Endometrial microvascular endothelial cells (primary cell): ENCODE measurements around the gene NPTX1. TPM values are rescaled to one million over a fixed set of nuclear protein-coding genes. Genes with fewer than 3 reads are reported as not detected.

Source experiments
- in situ Hi-C: cut with HindIII; loops from 2 replicates; pipeline ENCODE4 v1.10.0; 2017; ENCODE audit warnings: low sequenced_read_pairs, low pct_unique_long_range_greater_than_20kb; ENCODE audit errors: inconsistent ontology term
- total RNA-seq: library from RNA; depleted of rRNA; stranded (reverse); fragments of >200 nt; gene quantifications from one replicate; pipeline ENCODE4 v1.2.3, GENCODE V29; 2015; ENCODE audit errors: inconsistent ontology term

The NPTX1 gene
- total RNA-seq, 1 donor from 2014 or later = 0.09 TPM

DNA sequence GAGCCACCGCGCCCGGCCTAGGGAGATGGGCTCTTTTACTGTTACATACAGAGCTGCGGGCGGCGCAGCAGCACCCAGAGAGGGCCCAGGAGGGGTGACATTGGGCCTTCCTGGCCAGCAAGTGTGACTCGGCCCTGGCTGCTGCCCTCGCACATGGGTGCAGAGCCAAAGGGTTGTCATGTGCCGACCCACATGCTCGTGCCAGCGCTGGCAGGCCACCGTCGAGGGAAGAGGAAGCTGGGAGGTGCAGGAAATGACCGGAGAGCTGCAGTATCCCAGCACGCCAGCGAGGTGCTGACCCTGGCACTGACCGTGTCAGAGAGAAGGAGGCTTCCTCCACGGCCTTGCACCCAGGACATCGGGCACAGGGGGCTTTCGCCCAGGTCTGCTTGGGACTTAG lies 53.4 kb downstream of the NPTX1 start:
- in situ Hi-C loops = no loop called here

DNA sequence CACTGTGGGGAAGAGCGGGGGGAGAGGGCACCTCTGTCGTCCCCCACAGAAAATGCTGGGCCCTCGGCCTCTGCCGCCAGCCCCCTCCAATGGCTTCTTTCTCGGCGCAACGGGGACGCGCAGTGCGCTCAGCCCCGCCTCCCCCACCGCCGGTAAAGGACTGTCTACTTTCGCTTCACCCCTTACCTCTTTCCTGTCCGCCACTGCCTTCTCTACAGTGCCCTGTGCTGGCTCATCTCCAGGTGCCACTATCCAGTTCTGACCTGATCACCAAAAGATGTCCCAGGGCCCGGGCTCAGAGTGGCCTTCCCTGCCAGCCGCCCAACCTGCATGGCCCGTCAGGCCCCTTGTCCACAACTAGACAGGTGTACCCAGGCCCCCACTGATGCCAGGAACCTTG lies 54.1 kb downstream of the NPTX1 start:
- in situ Hi-C loops = no loop called here

GRCh38 chr17:80421381-80422090 lies 54.9 kb downstream of the NPTX1 start:
- in situ Hi-C loops = no loop called here

DNA sequence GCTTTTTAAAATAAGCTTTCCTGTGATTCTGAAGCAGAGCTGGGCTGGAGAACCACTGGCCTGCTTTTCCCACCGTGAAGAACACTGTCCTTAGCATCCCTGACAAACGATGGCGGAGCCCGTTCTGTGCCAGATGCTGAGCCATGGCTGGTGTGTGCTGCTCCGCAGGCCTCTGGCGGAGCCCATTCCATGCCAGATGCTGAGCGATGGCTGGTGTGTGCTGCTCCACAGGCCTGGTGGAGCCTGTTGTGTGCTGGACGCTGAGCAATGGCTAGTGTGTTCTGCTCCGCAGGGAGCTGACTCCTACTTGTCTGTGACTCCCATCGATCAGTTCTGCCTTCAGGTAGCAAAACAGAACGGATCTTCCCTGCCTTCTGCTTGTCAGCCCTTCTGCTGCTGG lies 57.2 kb downstream of the NPTX1 start:
- in situ Hi-C loops = loop anchor here (10.0 kb wide), 1 partner anchor 306 kb away; no protein-coding TSS in a partner anchor

- in situ Hi-C loops = loop anchor here (10.0 kb wide), 1 partner anchor 306 kb away; no protein-coding TSS in a partner anchor
These were observed 57.8 kb downstream of the NPTX1 start for GRCh38 chr17:80418589-80418988.

Other genes starting within 250 kb of the NPTX1 start
- gene RNF213, start 215.8 kb downstream of the NPTX1 start, total RNA-seq = 80.8 TPM
- gene ENDOV, start 61.4 kb downstream of the NPTX1 start, total RNA-seq = 7.1 TPM
- 28.2 TPM for gene RPTOR, start 68.2 kb upstream of the NPTX1 start, total RNA-seq